Inflammatory macrophage treated with lipopolysaccharide for 4 hours (primary cell): ENCODE measurements around the gene JMJD7.

Experiments
- DNase-seq: peaks from one replicate; pipeline ENCODE4 v3.0.0-alpha.2; 2020

JMJD7 gene

GRCh38 chr15:41887161-41887560, 59.3 kb downstream of the JMJD7 start:
- DNase-seq = no peak
